K562 (cell line): ENCODE results near the gene MAZ. TPM values are rescaled to one million over a fixed set of nuclear protein-coding genes. Genes with fewer than 3 reads are reported as not detected.
A peak's percentile ranks its signal among the peaks of the same experiment; 100 is the strongest.

Source experiments
- CBFA2T3 ChIP-seq: fragments of 450-650 bp; IDR thresholded peaks from 2 replicates; pipeline ENCODE4 v1.6.1; 2017
- CREBBP ChIP-seq: IDR thresholded peaks from one replicate; pipeline ENCODE4 v1.6.1; 2012; ENCODE audit warnings: low read depth, mild to moderate bottlenecking, control low read depth, inconsistent platforms, low read length
- FOXA1 ChIP-seq: fragments of 450-650 bp; IDR thresholded peaks from 2 replicates; pipeline ENCODE4 v1.6.1; 2016; ENCODE audit warnings: mild to moderate bottlenecking, borderline replicate concordance
- GABPA ChIP-seq: fragments of 200-800 bp; sonication (Bioruptor generic); conservative IDR thresholded peaks from 2 replicates; pipeline ENCODE4 v1.6.1; 2016; ENCODE audit warnings: low read depth, missing genetic modification characterization, missing compliant biosample characterization
- HMBOX1 ChIP-seq: sonication (generic); IDR thresholded peaks from 2 replicates; pipeline ENCODE4 v1.6.1; 2016
- HMG20B ChIP-seq: fragments of 250-450 bp; sonication (Bioruptor Pico); IDR thresholded peaks from 2 replicates; pipeline ENCODE4 v1.5.0; 2021; ENCODE audit warnings: mild to moderate bottlenecking
- HSF4 ChIP-seq: fragments of 250-450 bp; sonication (Bioruptor Pico); IDR thresholded peaks from 2 replicates; pipeline ENCODE4 v2.1.2; 2022; ENCODE audit warnings: mild to moderate bottlenecking, moderate library complexity, borderline replicate concordance
- KLF10 ChIP-seq: fragments of 250-450 bp; sonication (Bioruptor Pico); IDR thresholded peaks from 2 replicates; pipeline ENCODE4 v1.6.1; 2021; ENCODE audit warnings: matching md5 sums
- NFE2L1 ChIP-seq: fragments of 450-650 bp; IDR thresholded peaks from 2 replicates; pipeline ENCODE4 v1.6.1; 2016; ENCODE audit warnings: missing genetic modification characterization, low read depth, mild to moderate bottlenecking, missing compliant biosample characterization, moderate library complexity, borderline replicate concordance
- PHB ChIP-seq: fragments of 250-450 bp; sonication (Bioruptor Pico); IDR thresholded peaks from 2 replicates; pipeline ENCODE4 v1.5.0; 2021
- PTRF ChIP-seq: fragments of 450-650 bp; IDR thresholded peaks from 2 replicates; pipeline ENCODE4 v1.6.1; 2016; ENCODE audit warnings: mild to moderate bottlenecking, missing genetic modification characterization, missing compliant biosample characterization
- SIRT6 ChIP-seq: IDR thresholded peaks from one replicate; pipeline ENCODE4 v1.6.1; 2012; ENCODE audit warnings: low read depth, mild to moderate bottlenecking, control low read depth, inconsistent platforms, low read length, moderate library complexity
- SMAD4 ChIP-seq: fragments of 250-450 bp; sonication (Bioruptor Pico); conservative IDR thresholded peaks from 2 replicates; pipeline ENCODE4 v1.8.0; 2021; ENCODE audit warnings: inconsistent platforms, mild to moderate bottlenecking, moderate library complexity
- YY1 ChIP-seq, 3 experiments: IDR thresholded peaks; 2 replicates each; pipeline ENCODE4 v1.6.1; 2011; ENCODE audit warnings: low read length in 2 of 3, mild to moderate bottlenecking in 2 of 3, moderate library complexity in 2 of 3, borderline replicate concordance in 1 of 3, control low read depth in 1 of 3, low read depth in 1 of 3; ENCODE audit not compliant: insufficient read depth in 3 of 3, insufficient replicate concordance in 2 of 3, control insufficient read depth in 1 of 3, insufficient read length in 1 of 3; ENCODE audit errors: extremely low read depth in 1 of 3
- ZBTB11 ChIP-seq, 3 experiments: fragments of 200-800 bp in 1 of 3; fragments of 250-450 bp in 1 of 3; fragments of 450-650 bp in 1 of 3; sonication (Bioruptor Pico) in 1 of 3; sonication (Bioruptor generic) in 1 of 3; formaldehyde crosslinking in 1 of 3; IDR thresholded peaks; 2 replicates each; pipeline versions ENCODE4 v1.6.1 to v1.8.0; 2016 to 2022; ENCODE audit warnings: mild to moderate bottlenecking in 2 of 3, missing genetic modification characterization in 2 of 3, missing compliant biosample characterization in 1 of 3, moderate library complexity in 1 of 3
- ZBTB34 ChIP-seq: fragments of 250-450 bp; sonication (Bioruptor Pico); IDR thresholded peaks from 2 replicates; pipeline ENCODE4 v1.8.0; 2021; ENCODE audit warnings: mild to moderate bottlenecking, moderate library complexity
- ZEB2 ChIP-seq: fragments of 450-650 bp; IDR thresholded peaks from 2 replicates; pipeline ENCODE4 v1.6.1; 2016
- ZNF395 ChIP-seq: fragments of 200-800 bp; sonication (Bioruptor generic); IDR thresholded peaks from 2 replicates; pipeline ENCODE4 v1.6.1; 2017; ENCODE audit warnings: missing genetic modification characterization, missing compliant biosample characterization
- ZNF561 ChIP-seq: fragments of 450-650 bp; formaldehyde crosslinking; conservative IDR thresholded peaks from 2 replicates; pipeline ENCODE4 v1.4.0; 2020; ENCODE audit warnings: mild to moderate bottlenecking, moderate library complexity
- ZNF75A ChIP-seq: fragments of 450-650 bp; formaldehyde crosslinking; IDR thresholded peaks from 2 replicates; pipeline ENCODE4 v1.4.0; 2020; ENCODE audit warnings: mild to moderate bottlenecking
- polyA plus RNA-seq, 8 experiments: library from polyadenylated mRNA; depleted of rRNA in 4 of 8; stranded (reverse) in 5 of 8; unstranded in 3 of 8; fragments of >200 nt; fragmentation: Nextera tagmentation in 2 of 8; fragmentation: Illumina TruSeq in 1 of 8; extraction: Ambion mirVana in 2 of 8; extraction: Trizol in 1 of 8; gene quantifications; 2 replicates each; pipeline versions ENCODE4 v1.2.1 to v1.2.3, GENCODE V29; 2011 to 2014; ENCODE audit warnings: inconsistent platforms in 1 of 8, missing spikeins in 1 of 8
- total RNA-seq, 7 experiments: library from RNA; depleted of rRNA in 6 of 7; stranded (reverse); fragments of >200 nt in 6 of 7; fragmentation: Illumina TruSeq in 2 of 7; extraction: Trizol in 2 of 7; gene quantifications; 2 replicates each; pipeline versions ENCODE4 v1.2.1 to v1.2.3, GENCODE V29; 2011 to 2021; ENCODE audit warnings: low replicate concordance in 1 of 7

MAZ gene
- total and polyA plus RNA-seq, 9 of the 15 experiments (the other 6 are each of a cell fraction or from before 2014, with no cell fraction given) = 45.4 to 532 (median 250) TPM

- TF ChIP-seq ZBTB11 (CRISPR knock-in tag; IDR thresholded peaks at IDR 0.05) (0 out of 6 replicates have a peak, but pooled peaks of 1 of the 3 experiments have one; percentile 15), SIRT6 (no peak), YY1 (IDR thresholded peaks at IDR 0.05; ENCODE audit: borderline replicate concordance in 1 of 3, control insufficient read depth in 1 of 3, extremely low read depth in 1 of 3, insufficient read depth in 3 of 3, insufficient read length in 1 of 3, insufficient replicate concordance in 2 of 3, low read depth in 1 of 3, low read length in 2 of 3) (no peak), GABPA (tag) (no peak), FOXA1 (no peak), CREBBP (no peak), NFE2L1 (no peak), ZBTB34 (CRISPR knock-in tag) (no peak), CBFA2T3 (0 out of 2 replicates have a peak, but pooled peaks have one; percentile 2), HMG20B (CRISPR knock-in tag) (no peak), PHB (CRISPR knock-in tag) (no peak), ZNF561 (CRISPR knock-in tag) (no peak), SMAD4 (no peak), HMBOX1 (peak; percentile 67; the same call in 1 of the 2 replicates), KLF10 (CRISPR knock-in tag) (no peak), ZNF75A (CRISPR knock-in tag) (no peak), PTRF (no peak), HSF4 (CRISPR knock-in tag) (no peak), ZNF395 (CRISPR knock-in tag) (no peak), ZEB2 (peak; percentile 71; the same call in 1 of the 2 replicates)
These were observed 40.9 kb upstream of the MAZ start (continued) for GRCh38 chr16:29765167-29766032.
